Right ventricle myocardium inferior (tissue), 1 donor: ENCODE measurements around the gene SLC25A2. TPM values are rescaled to one million over a fixed set of nuclear protein-coding genes. Genes with fewer than 3 reads are reported as not detected.
"Not testable (repeated sequence)": the region's sequence is repeated elsewhere in the genome, so short reads cannot be mapped to it uniquely, and the experiment has no call there.

Experiments
- ATAC-seq: fragments of 200-7000 bp; cut with Tn5 transposase; one replicate; pipeline ENCODE4 v1.9.1; 2020; ENCODE audit warnings: mild to moderate bottlenecking, moderate library complexity
- DNase-seq: peaks from one replicate; pipeline ENCODE4 v3.0.0; 2021; ENCODE audit errors: missing footprints
- intact Hi-C: fragments of 100-400 bp; cut with DNase I; formaldehyde crosslinking; loops from one replicate; pipeline ENCODE4 v1.11.0; 2022
- total RNA-seq: library from RNA; stranded (reverse); fragmentation: NEBNext Ultra II Directional; extraction: Animal tissue kit (Norgen Biotek cat#: 25700); gene quantifications from one replicate; pipeline ENCODE4 v1.2.1, GENCODE V29; 2021
- donor health status: DM: no; HTN: yes; CAD: no; lungs with severe emphysema.

SLC25A2 gene
- total RNA-seq, 1 donor from 2014 or later = not detected

GRCh38 chr5:141320225-141321169, 16.6 kb upstream of the SLC25A2 start, which contains the start of gene TAF7:
TSS of gene TAF7 (minus strand) at chr5:141320784. CDS start at chr5:141320044, 740 bp downstream.
- DNase-seq (peak; percentile 96), ATAC-seq (peak; percentile 99)

GRCh38 chr5:141319699-141320098, 15.8 kb upstream of the SLC25A2 start:
- DNase-seq (no peak), ATAC-seq (no peak)
- intact Hi-C loops = loop anchor here (2.0 to 10.0 kb wide), 2 partner anchors 105 to 241 kb away; partner anchors contain the start of gene PCDHB13

More at GRCh38 chr5:141320225-141321169, 16.6 kb upstream of the SLC25A2 start, which contains the start of gene TAF7:
- intact Hi-C loops = loop anchor here (2.0 to 10.0 kb wide), 2 partner anchors 106 to 240 kb away; partner anchors contain the start of gene PCDHB13

- intact Hi-C loops = no loop called here
- DNase-seq = no peak
- ATAC-seq = no peak
These were observed 15.4 kb upstream of the SLC25A2 start for GRCh38 chr5:141319202-141319601.

- intact Hi-C loops, DNase-seq, ATAC-seq: not testable (repeated sequence)
These were observed 13.1 kb upstream of the SLC25A2 start for GRCh38 chr5:141316963-141317362.

- DNase-seq (no peak), ATAC-seq (no peak)
- intact Hi-C loops = no loop called here
These were observed 9.9 kb upstream of the SLC25A2 start for GRCh38 chr5:141313711-141314110.

GRCh38 chr5:141306630-141307029, 2.8 kb upstream of the SLC25A2 start:
- intact Hi-C loops = no loop called here
- no peak for DNase-seq
- ATAC-seq = no peak

GRCh38 chr5:141298376-141298775, 5.5 kb downstream of the SLC25A2 start:
- DNase-seq (no peak), ATAC-seq (no peak)
- intact Hi-C loops = no loop called here

- intact Hi-C loops = no loop called here
- DNase-seq (no peak), ATAC-seq (no peak)
These were observed 30.9 kb downstream of the SLC25A2 start for GRCh38 chr5:141272906-141273305.

- ATAC-seq (no peak), DNase-seq (no peak)
- intact Hi-C loops = no loop called here
These were observed 34.7 kb downstream of the SLC25A2 start for GRCh38 chr5:141269195-141269594.

GRCh38 chr5:141261238-141261546, 42.7 kb downstream of the SLC25A2 start:
- intact Hi-C loops = no loop called here
- DNase-seq (no peak), ATAC-seq (no peak)

GRCh38 chr5:141260458-141261237, 43.2 kb downstream of the SLC25A2 start:
- ATAC-seq (no peak), DNase-seq (no peak)
- intact Hi-C loops = no loop called here

- no peak for ATAC-seq
- DNase-seq = no peak
- intact Hi-C loops = no loop called here
These were observed 44.9 kb downstream of the SLC25A2 start for GRCh38 chr5:141258948-141259347.

- DNase-seq = no peak
- intact Hi-C loops = no loop called here
- ATAC-seq = no peak
These were observed 45.4 kb downstream of the SLC25A2 start for GRCh38 chr5:141258464-141258863.

Other genes with a start within 250 kb of the SLC25A2 start
- 1.7 TPM for gene PCDHB2, start 209.4 kb downstream of the SLC25A2 start, total RNA-seq
- 0.70 TPM for gene PCDHB3, start 203.6 kb downstream of the SLC25A2 start, total RNA-seq
- 1.5 TPM for gene PCDHB4, start 182.2 kb downstream of the SLC25A2 start, total RNA-seq
- 1.6 TPM for gene PCDHB5, start 168.8 kb downstream of the SLC25A2 start, total RNA-seq
- gene PCDHB6, start 154.0 kb downstream of the SLC25A2 start, total RNA-seq = 0.51 TPM
- 0.87 TPM for gene PCDHB7, start 131.4 kb downstream of the SLC25A2 start, total RNA-seq
- 2.2 TPM for gene PCDHB8, start 126.3 kb downstream of the SLC25A2 start, total RNA-seq
- gene PCDHB16, start 121.7 kb downstream of the SLC25A2 start, total RNA-seq = 2.5 TPM
- 1.3 TPM for gene PCDHB9, start 116.9 kb downstream of the SLC25A2 start, total RNA-seq
- gene PCDHB10, start 111.7 kb downstream of the SLC25A2 start, total RNA-seq = 0.84 TPM
- 0.81 TPM for gene PCDHB11, start 104.4 kb downstream of the SLC25A2 start, total RNA-seq
- gene PCDHB12, start 95.3 kb downstream of the SLC25A2 start, total RNA-seq = 1.3 TPM
- gene PCDHB13, start 90.1 kb downstream of the SLC25A2 start, total RNA-seq = 2.6 TPM
- 4.1 TPM for gene PCDHB14, start 80.7 kb downstream of the SLC25A2 start, total RNA-seq
- gene PCDHB15, start 58.7 kb downstream of the SLC25A2 start, total RNA-seq = 5.8 TPM
- 101 TPM for gene TAF7, start 16.7 kb upstream of the SLC25A2 start, total RNA-seq
- 3.2 TPM for gene PCDHGA1, start 26.5 kb upstream of the SLC25A2 start, total RNA-seq
- gene PCDHGA2, start 34.7 kb upstream of the SLC25A2 start, total RNA-seq = 6.2 TPM
- 9.8 TPM for gene PCDHGA3, start 39.8 kb upstream of the SLC25A2 start, total RNA-seq
- gene PCDHGB1, start 46.0 kb upstream of the SLC25A2 start, total RNA-seq = 6.7 TPM
- gene PCDHGA4, start 51.0 kb upstream of the SLC25A2 start, total RNA-seq = 7.8 TPM
- 8.3 TPM for gene PCDHGB2, start 55.9 kb upstream of the SLC25A2 start, total RNA-seq
- gene PCDHGA5, start 60.1 kb upstream of the SLC25A2 start, total RNA-seq = 5.7 TPM
- gene PCDHGB3, start 66.2 kb upstream of the SLC25A2 start, total RNA-seq = 7.3 TPM
- 6.0 TPM for gene PCDHGA6, start 69.8 kb upstream of the SLC25A2 start, total RNA-seq
- gene PCDHGA7, start 78.7 kb upstream of the SLC25A2 start, total RNA-seq = 7.2 TPM
- gene PCDHGB4, start 83.6 kb upstream of the SLC25A2 start, total RNA-seq = 4.6 TPM
- gene PCDHGA8, start 88.6 kb upstream of the SLC25A2 start, total RNA-seq = 9.7 TPM
- gene PCDHGB5, start 93.9 kb upstream of the SLC25A2 start, total RNA-seq = 6.1 TPM
- gene PCDHGA9, start 98.7 kb upstream of the SLC25A2 start, total RNA-seq = 4.2 TPM
- gene PCDHGB6, start 104.0 kb upstream of the SLC25A2 start, total RNA-seq = 5.9 TPM
- gene PCDHGA10, start 108.9 kb upstream of the SLC25A2 start, total RNA-seq = 4.1 TPM
- 8.6 TPM for gene PCDHGB7, start 113.6 kb upstream of the SLC25A2 start, total RNA-seq
- 4.5 TPM for gene PCDHGA11, start 117.0 kb upstream of the SLC25A2 start, total RNA-seq
- 6.5 TPM for gene PCDHGA12, start 126.5 kb upstream of the SLC25A2 start, total RNA-seq
- 22.5 TPM for gene PCDHGC3, start 171.9 kb upstream of the SLC25A2 start, total RNA-seq
- 2.4 TPM for gene PCDHGC4, start 181.0 kb upstream of the SLC25A2 start, total RNA-seq
- 2.4 TPM for gene PCDHGC5, start 185.0 kb upstream of the SLC25A2 start, total RNA-seq